Measurements from ENCODE around the gene CHST10.

CHST10 gene

DNA sequence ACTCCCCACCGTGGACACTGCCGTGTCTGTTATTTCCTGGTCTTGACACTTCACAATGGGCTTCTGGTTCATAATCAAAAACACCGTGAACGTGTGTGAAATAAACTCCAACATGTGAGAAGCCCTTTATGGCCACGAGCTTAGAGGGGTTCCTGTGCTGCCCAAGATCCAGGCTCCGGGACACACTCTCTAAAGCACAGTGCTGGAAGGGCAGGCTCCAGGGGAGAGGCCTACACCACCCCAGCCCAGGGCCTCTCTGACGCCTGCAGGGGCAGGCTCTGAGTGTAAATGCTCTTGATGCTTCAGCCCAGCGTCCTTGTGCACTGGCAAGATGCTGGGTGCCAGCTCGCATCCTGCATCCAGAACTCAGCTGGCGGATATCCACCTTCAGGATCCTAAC, 13.7 kb downstream of the CHST10 start:
- POLR2A ChIA-PET: no interaction called here
- Histone ChIP-seq H3K27ac (ENCODE audit: extremely low read depth, low read depth, low read length) (no peak overlapping the region), H3K4me1 (ENCODE audit: control insufficient read depth, insufficient read depth, low read length) (no peaks in the 10 kb centered on the region), H3K4me3 (ENCODE audit: low read depth, low read length) (no peak overlapping the region), H3K36me3 (ENCODE audit: control insufficient read depth in 2 of 2, insufficient read depth in 1 of 2, low read length in 2 of 2) (peaks cover 0 to 63% of the 10 kb centered on the region in 2 experiments; a peak in 2 of 3 replicates), H3K9me3 (ENCODE audit: control insufficient read depth, insufficient read depth, low read depth, low read length) (no peaks in the 10 kb centered on the region)
- TF ChIP-seq ZBTB17 (tag by site-specific recombination; IDR thresholded peaks at IDR 0.05): no peak
- no peak for TF ChIP-seq ZNF174 (tag by site-specific recombination; IDR thresholded peaks at IDR 0.05)
- no peak for TF ChIP-seq AEBP2 (tag by site-specific recombination; IDR thresholded peaks at IDR 0.05; ENCODE audit: borderline replicate concordance)
- TF ChIP-seq, protein P1, sequence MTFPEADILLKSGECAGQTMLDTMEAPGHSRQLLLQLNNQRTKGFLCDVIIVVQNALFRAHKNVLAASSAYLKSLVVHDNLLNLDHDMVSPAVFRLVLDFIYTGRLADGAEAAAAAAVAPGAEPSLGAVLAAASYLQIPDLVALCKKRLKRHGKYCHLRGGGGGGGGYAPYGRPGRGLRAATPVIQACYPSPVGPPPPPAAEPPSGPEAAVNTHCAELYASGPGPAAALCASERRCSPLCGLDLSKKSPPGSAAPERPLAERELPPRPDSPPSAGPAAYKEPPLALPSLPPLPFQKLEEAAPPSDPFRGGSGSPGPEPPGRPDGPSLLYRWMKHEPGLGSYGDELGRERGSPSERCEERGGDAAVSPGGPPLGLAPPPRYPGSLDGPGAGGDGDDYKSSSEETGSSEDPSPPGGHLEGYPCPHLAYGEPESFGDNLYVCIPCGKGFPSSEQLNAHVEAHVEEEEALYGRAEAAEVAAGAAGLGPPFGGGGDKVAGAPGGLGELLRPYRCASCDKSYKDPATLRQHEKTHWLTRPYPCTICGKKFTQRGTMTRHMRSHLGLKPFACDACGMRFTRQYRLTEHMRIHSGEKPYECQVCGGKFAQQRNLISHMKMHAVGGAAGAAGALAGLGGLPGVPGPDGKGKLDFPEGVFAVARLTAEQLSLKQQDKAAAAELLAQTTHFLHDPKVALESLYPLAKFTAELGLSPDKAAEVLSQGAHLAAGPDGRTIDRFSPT (tag by site-specific recombination; IDR thresholded peaks at IDR 0.05): no peak
- no peak for TF ChIP-seq IKZF3 (tag by site-specific recombination; IDR thresholded peaks at IDR 0.05)
- TF ChIP-seq ZNF133 (tag by site-specific recombination; IDR thresholded peaks at IDR 0.05): no peak
- no peak for TF ChIP-seq ZNF24 (tag by site-specific recombination; IDR thresholded peaks at IDR 0.05)
- no peak for TF ChIP-seq ZNF202 (tag by site-specific recombination; IDR thresholded peaks at IDR 0.05; ENCODE audit: borderline replicate concordance)
- no peak for TF ChIP-seq REPIN1 (tag by site-specific recombination; IDR thresholded peaks at IDR 0.05; ENCODE audit: low read depth)
- TF ChIP-seq ZNF138 (tag by site-specific recombination; IDR thresholded peaks at IDR 0.05; ENCODE audit: borderline replicate concordance): no peak
- TF ChIP-seq ZNF16 (tag by site-specific recombination; IDR thresholded peaks at IDR 0.05; ENCODE audit: low read depth): no peak
- TF ChIP-seq KLF7 (tag by site-specific recombination; IDR thresholded peaks at IDR 0.05; ENCODE audit: borderline replicate concordance): no peak
- no peak for TF ChIP-seq HOXA7 (CRISPR knock-in tag; IDR thresholded peaks at IDR 0.05; ENCODE audit: borderline replicate concordance)
- TF ChIP-seq ZSCAN23 (tag by site-specific recombination; IDR thresholded peaks at IDR 0.05): no peak
- TF ChIP-seq ZNF596 (tag by site-specific recombination; IDR thresholded peaks at IDR 0.05): no peak
- TF ChIP-seq TRIM28 (IDR thresholded peaks at IDR 0.05; ENCODE audit: borderline replicate concordance, low read length): no peak
- CTCF ChIA-PET: no interaction called here

GRCh38 chr2:100401268-100401667, 16.2 kb downstream of the CHST10 start:
- ChIA-PET CTCF (no interaction called here), POLR2A (no interaction called here)
- Histone ChIP-seq H3K36me3 (ENCODE audit: control insufficient read depth in 2 of 2, insufficient read depth in 1 of 2, low read length in 2 of 2) (peaks cover 0 to 69% of the 10 kb centered on the region in 2 experiments; a peak in 2 of 3 replicates), H3K4me3 (ENCODE audit: low read depth, low read length) (no peak overlapping the region), H3K9me3 (ENCODE audit: control insufficient read depth, insufficient read depth, low read depth, low read length) (no peaks in the 10 kb centered on the region), H3K4me1 (ENCODE audit: control insufficient read depth, insufficient read depth, low read length) (no peaks in the 10 kb centered on the region), H3K27ac (ENCODE audit: extremely low read depth, low read depth, low read length) (no peak overlapping the region)
- no peak for TF ChIP-seq ZNF132 (tag by site-specific recombination; IDR thresholded peaks at IDR 0.05; ENCODE audit: borderline replicate concordance)
- TF ChIP-seq ZNF211 (tag by site-specific recombination; IDR thresholded peaks at IDR 0.05; ENCODE audit: low read depth): no peak
- TF ChIP-seq, protein P2, sequence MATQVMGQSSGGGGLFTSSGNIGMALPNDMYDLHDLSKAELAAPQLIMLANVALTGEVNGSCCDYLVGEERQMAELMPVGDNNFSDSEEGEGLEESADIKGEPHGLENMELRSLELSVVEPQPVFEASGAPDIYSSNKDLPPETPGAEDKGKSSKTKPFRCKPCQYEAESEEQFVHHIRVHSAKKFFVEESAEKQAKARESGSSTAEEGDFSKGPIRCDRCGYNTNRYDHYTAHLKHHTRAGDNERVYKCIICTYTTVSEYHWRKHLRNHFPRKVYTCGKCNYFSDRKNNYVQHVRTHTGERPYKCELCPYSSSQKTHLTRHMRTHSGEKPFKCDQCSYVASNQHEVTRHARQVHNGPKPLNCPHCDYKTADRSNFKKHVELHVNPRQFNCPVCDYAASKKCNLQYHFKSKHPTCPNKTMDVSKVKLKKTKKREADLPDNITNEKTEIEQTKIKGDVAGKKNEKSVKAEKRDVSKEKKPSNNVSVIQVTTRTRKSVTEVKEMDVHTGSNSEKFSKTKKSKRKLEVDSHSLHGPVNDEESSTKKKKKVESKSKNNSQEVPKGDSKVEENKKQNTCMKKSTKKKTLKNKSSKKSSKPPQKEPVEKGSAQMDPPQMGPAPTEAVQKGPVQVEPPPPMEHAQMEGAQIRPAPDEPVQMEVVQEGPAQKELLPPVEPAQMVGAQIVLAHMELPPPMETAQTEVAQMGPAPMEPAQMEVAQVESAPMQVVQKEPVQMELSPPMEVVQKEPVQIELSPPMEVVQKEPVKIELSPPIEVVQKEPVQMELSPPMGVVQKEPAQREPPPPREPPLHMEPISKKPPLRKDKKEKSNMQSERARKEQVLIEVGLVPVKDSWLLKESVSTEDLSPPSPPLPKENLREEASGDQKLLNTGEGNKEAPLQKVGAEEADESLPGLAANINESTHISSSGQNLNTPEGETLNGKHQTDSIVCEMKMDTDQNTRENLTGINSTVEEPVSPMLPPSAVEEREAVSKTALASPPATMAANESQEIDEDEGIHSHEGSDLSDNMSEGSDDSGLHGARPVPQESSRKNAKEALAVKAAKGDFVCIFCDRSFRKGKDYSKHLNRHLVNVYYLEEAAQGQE (tag by site-specific recombination; IDR thresholded peaks at IDR 0.05): no peak
- TF ChIP-seq PRDM4 (tag by site-specific recombination; IDR thresholded peaks at IDR 0.05): no peak
- no peak for TF ChIP-seq ZNF610 (tag by site-specific recombination; IDR thresholded peaks at IDR 0.05; ENCODE audit: borderline replicate concordance)
- TF ChIP-seq ZNF335 (tag by site-specific recombination; conservative IDR thresholded peaks at IDR 0.05): no peak
- TF ChIP-seq, protein P3, sequence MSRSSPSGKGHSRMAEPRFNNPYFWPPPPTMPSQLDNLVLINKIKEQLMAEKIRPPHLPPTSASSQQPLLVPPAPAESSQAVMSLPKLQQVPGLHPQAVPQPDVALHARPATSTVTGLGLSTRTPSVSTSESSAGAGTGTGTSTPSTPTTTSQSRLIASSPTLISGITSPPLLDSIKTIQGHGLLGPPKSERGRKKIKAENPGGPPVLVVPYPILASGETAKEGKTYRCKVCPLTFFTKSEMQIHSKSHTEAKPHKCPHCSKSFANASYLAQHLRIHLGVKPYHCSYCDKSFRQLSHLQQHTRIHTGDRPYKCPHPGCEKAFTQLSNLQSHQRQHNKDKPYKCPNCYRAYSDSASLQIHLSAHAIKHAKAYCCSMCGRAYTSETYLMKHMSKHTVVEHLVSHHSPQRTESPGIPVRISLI (tag by site-specific recombination; IDR thresholded peaks at IDR 0.05): no peak
- TF ChIP-seq MYNN (tag by site-specific recombination; IDR thresholded peaks at IDR 0.05; ENCODE audit: borderline replicate concordance): no peak
- no peak for TF ChIP-seq ZNF501 (tag by site-specific recombination; IDR thresholded peaks at IDR 0.05)
- no peak for TF ChIP-seq ZNF654 (tag by site-specific recombination; IDR thresholded peaks at IDR 0.05; ENCODE audit: low read depth)
